RWPE2 (cell line): ENCODE measurements around the gene LRRC73.

Source experiments
- ATAC-seq: fragments of 200-7000 bp; cut with Tn5 transposase; 3 replicates; pipeline ENCODE4 v1.9.1; 2021; ENCODE audit warnings: low read depth
- DNase-seq: peaks from one replicate; pipeline ENCODE4 v3.0.0-alpha.2; 2020; ENCODE audit warnings: low spot score
- H3K27ac ChIP-seq: fragments of 450-650 bp; 2 replicates; pipeline ENCODE4 v1.5.1; 2017; ENCODE audit warnings: mild to moderate bottlenecking; ENCODE audit not compliant: poor library complexity, severe bottlenecking
- H3K27me3 ChIP-seq: fragments of 250-450 bp; sonication (Bioruptor Pico); 2 replicates; pipeline ENCODE4 v1.5.1; 2021; ENCODE audit warnings: mild to moderate bottlenecking, moderate library complexity; ENCODE audit not compliant: insufficient read depth, poor library complexity, severe bottlenecking
- H3K36me3 ChIP-seq: fragments of 250-450 bp; sonication (Bioruptor Pico); 2 replicates; pipeline ENCODE4 v1.5.1; 2020; ENCODE audit warnings: low read depth, mild to moderate bottlenecking, moderate library complexity
- H3K4me1 ChIP-seq: fragments of 250-450 bp; sonication (Bioruptor Pico); 2 replicates; pipeline ENCODE4 v1.5.1; 2021; ENCODE audit warnings: mild to moderate bottlenecking, moderate library complexity; ENCODE audit not compliant: insufficient read depth, poor library complexity, severe bottlenecking
- H3K4me3 ChIP-seq: fragments of 250-450 bp; sonication (Bioruptor Pico); 2 replicates; pipeline ENCODE4 v1.5.1; 2021; ENCODE audit warnings: mild to moderate bottlenecking, moderate library complexity; ENCODE audit not compliant: severe bottlenecking
- H3K9me3 ChIP-seq: fragments of 250-450 bp; sonication (Bioruptor Pico); 2 replicates; pipeline ENCODE4 v1.5.1; 2021; ENCODE audit warnings: mild to moderate bottlenecking, moderate library complexity; ENCODE audit not compliant: severe bottlenecking
- TF ChIP-seq, protein P1 (sequence below): fragments of 450-650 bp; IDR thresholded peaks from one replicate; pipeline ENCODE4 v1.5.1; 2017; ENCODE audit warnings: mild to moderate bottlenecking, moderate library complexity; ENCODE audit not compliant: poor library complexity, severe bottlenecking

LRRC73 gene

DNA sequence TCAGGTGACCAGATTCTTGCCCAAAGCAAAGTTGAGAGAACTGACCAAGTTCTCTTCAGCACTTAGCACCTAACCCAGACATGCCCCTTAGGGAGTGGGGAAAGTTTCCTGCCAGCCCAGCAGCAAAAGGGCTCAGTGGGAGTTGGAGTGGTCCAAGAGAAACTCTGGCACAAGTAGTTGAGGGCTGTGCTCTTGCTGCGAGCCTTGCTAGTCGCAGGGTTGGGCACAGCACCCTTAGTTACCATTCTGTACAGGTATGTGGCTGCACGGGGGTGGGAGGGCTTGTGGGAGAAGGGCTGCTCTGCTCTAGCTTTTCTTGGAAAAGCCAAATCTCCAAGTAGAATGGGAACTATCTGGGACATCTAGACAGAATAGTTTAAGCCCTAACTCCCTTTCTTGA, 13.1 kb upstream of the LRRC73 start:
- no peak for DNase-seq
- no peak overlapping the region for H3K4me3 ChIP-seq

DNA sequence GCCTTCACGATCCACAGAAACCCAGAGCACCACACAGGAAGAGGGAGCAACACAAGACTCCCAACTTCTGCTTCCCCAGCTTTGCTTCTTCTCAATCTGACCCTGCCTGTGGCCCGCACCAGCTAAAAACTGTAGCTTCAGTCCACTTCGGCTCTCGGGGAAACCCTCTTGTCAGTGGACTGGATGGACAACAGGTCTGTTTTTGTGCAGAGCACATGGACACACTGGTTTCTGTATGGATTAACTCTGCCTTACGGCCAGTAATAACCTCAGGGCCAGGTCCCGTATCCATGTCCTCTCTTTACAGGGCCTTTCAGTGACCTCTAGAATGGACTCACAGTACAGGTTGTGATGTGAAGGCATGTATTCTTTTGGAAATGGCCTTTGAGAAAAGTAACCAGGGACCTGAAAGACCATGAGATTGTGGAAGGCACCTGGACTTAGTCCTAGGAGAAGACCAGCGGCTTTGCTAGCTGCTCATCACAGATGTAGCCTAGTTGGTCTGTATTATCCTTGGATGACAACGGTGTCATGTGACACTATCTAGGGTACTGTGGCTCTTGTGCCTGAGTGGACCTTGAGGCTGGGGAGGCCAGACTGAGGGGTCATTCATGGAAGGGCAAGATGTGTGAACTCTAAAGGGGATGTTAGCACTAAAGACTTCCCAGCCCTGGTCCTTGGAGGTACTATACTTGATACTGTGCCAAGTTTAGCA, 12.6 kb upstream of the LRRC73 start:
- Histone ChIP-seq H3K4me3 (no peak overlapping the region), H3K9me3 (no peaks in the 10 kb centered on the region), H3K27ac (no peak overlapping the region), H3K27me3 (no peaks in the 10 kb centered on the region), H3K4me1 (no peaks in the 10 kb centered on the region), H3K36me3 (peaks cover 90% of the 10 kb centered on the region)
- TF ChIP-seq, protein P1, sequence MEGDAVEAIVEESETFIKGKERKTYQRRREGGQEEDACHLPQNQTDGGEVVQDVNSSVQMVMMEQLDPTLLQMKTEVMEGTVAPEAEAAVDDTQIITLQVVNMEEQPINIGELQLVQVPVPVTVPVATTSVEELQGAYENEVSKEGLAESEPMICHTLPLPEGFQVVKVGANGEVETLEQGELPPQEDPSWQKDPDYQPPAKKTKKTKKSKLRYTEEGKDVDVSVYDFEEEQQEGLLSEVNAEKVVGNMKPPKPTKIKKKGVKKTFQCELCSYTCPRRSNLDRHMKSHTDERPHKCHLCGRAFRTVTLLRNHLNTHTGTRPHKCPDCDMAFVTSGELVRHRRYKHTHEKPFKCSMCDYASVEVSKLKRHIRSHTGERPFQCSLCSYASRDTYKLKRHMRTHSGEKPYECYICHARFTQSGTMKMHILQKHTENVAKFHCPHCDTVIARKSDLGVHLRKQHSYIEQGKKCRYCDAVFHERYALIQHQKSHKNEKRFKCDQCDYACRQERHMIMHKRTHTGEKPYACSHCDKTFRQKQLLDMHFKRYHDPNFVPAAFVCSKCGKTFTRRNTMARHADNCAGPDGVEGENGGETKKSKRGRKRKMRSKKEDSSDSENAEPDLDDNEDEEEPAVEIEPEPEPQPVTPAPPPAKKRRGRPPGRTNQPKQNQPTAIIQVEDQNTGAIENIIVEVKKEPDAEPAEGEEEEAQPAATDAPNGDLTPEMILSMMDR, result no peak
- ATAC-seq (no peak), DNase-seq (no peak)

More for the DNA sequence above, 13.1 kb upstream of the LRRC73 start:
- Histone ChIP-seq H3K27me3 (no peaks in the 10 kb centered on the region), H3K36me3 (peaks cover 96% of the 10 kb centered on the region), H3K9me3 (no peaks in the 10 kb centered on the region), H3K4me1 (no peaks in the 10 kb centered on the region), H3K27ac (no peak overlapping the region)
- TF ChIP-seq, protein P1, result no peak
- ATAC-seq, result 0 out of 3 replicates have a peak, but pooled peaks have one; percentile 24

DNA sequence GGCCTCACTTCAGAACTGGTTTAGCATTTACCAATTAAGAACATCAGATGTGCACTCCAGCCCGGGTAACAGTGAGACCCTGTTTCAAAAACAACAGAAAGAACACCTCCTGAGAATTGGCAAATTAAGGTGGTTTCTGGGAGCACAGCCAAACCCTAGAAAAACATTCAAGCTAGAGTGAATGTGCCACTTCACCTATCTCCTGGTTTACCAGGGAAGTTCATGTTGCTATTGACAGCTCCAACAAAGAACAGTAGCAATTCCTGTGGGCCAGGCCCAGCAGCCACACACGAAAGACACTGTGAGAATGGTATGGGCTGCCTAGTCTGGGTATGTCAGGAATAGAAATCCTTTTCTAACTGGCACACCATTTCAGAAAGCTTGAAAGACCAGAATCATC, 11.7 kb upstream of the LRRC73 start:
- Histone ChIP-seq H3K27ac (no peak overlapping the region), H3K27me3 (no peaks in the 10 kb centered on the region), H3K4me1 (no peaks in the 10 kb centered on the region), H3K4me3 (no peak overlapping the region), H3K9me3 (no peaks in the 10 kb centered on the region), H3K36me3 (peaks cover 82% of the 10 kb centered on the region)
- TF ChIP-seq, protein P1, result no peak
- DNase-seq, result no peak
- no peak for ATAC-seq

DNA sequence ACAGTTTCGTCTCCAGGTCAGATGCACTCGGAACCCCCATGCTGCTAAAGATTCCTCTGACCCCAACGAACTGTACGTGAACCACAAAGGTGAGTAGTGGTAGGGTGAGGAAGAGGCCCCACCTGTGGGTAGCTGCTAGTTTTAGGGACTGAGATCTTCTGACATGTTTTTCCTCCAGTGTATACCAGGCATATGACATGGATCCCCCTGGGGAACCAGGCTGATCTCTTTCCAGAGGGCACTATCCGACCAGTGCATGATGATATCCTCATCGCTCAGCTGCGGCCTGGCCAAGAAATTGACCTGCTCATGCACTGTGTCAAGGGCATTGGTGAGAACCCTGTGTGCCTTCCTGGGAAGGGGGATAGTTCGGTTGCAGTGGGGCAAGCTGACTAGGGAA, 10.0 kb upstream of the LRRC73 start:
- DNase-seq (no peak), ATAC-seq (no peak)
- TF ChIP-seq, protein P1, result no peak
- Histone ChIP-seq H3K9me3 (no peaks in the 10 kb centered on the region), H3K4me3 (no peak overlapping the region), H3K27ac (no peak overlapping the region), H3K36me3 (peaks cover 71% of the 10 kb centered on the region), H3K27me3 (no peaks in the 10 kb centered on the region), H3K4me1 (no peaks in the 10 kb centered on the region)
